SJCRH30 (cell line): Measurements from ENCODE around the gene CMTR1. TPM values are rescaled to one million over a fixed set of nuclear protein-coding genes. Genes with fewer than 3 reads are reported as not detected.

ENCODE experiments used
- DNase-seq, 2 experiments: peaks; one replicate each; pipeline ENCODE4 v3.0.0-alpha.2; 2015 to 2020
- H3K27ac ChIP-seq: fragments of 250-450 bp; sonication (Bioruptor Pico); 2 replicates; pipeline ENCODE4 v1.5.1; 2020; ENCODE audit warnings: mild to moderate bottlenecking, moderate library complexity
- H3K27me3 ChIP-seq: fragments of 250-450 bp; sonication (Bioruptor Pico); 2 replicates; pipeline ENCODE4 v1.5.1; 2020; ENCODE audit warnings: mild to moderate bottlenecking, moderate library complexity
- H3K36me3 ChIP-seq: fragments of 250-450 bp; sonication (Bioruptor Pico); 2 replicates; pipeline ENCODE4 v1.5.1; 2020; ENCODE audit warnings: mild to moderate bottlenecking, moderate library complexity
- H3K4me1 ChIP-seq: fragments of 250-450 bp; sonication (Bioruptor Pico); 2 replicates; pipeline ENCODE4 v1.5.1; 2020; ENCODE audit warnings: mild to moderate bottlenecking, moderate library complexity
- H3K4me3 ChIP-seq: fragments of 250-450 bp; sonication (Bioruptor Pico); 2 replicates; pipeline ENCODE4 v1.5.1; 2020; ENCODE audit warnings: mild to moderate bottlenecking, moderate library complexity
- H3K9me3 ChIP-seq: fragments of 250-450 bp; sonication (Bioruptor Pico); replicated peaks from 2 replicates; pipeline ENCODE4 v1.5.1; 2020; ENCODE audit warnings: mild to moderate bottlenecking, moderate library complexity
- total RNA-seq: library from RNA; depleted of rRNA; stranded (reverse); fragments of >200 nt; shearing (Covaris generic); gene quantifications from 2 replicates; pipeline ENCODE4 v1.2.3, GENCODE V29; 2014; rRNA removed

Gene CMTR1
- total RNA-seq, 1 experiment from 2014 or later: 45.2 TPM

DNA sequence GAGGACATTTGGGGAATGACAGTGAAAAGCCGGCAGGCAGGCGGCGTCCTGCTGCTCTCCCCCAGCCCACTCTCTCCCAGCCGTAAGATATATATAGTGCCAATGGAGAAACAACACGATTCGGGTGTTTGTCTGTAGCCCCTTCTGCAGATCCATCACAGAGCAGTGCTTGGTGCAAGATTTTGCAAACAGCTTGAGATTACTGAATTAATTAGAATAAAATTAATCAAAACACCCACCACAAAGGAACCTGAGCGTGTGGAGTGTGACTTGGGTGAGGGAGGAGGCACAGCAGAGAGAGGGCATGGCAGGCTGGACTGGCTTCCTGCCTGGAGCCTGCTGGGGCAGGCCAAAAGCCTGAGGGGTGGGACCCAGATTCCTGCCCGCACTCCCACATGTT lies 95.5 kb downstream of the CMTR1 start:
- Histone ChIP-seq H3K4me1 (0 out of 2 replicates have a peak, but pooled peaks cover 3% of the 10 kb centered on the region), H3K36me3 (no peaks in the 10 kb centered on the region), H3K27ac (no peak overlapping the region), H3K4me3 (no peak overlapping the region), H3K9me3 (no peaks in the 10 kb centered on the region), H3K27me3 (peaks cover 8% of the 10 kb centered on the region; the same call in 1 of the 2 replicates)
- no peak for DNase-seq

DNA sequence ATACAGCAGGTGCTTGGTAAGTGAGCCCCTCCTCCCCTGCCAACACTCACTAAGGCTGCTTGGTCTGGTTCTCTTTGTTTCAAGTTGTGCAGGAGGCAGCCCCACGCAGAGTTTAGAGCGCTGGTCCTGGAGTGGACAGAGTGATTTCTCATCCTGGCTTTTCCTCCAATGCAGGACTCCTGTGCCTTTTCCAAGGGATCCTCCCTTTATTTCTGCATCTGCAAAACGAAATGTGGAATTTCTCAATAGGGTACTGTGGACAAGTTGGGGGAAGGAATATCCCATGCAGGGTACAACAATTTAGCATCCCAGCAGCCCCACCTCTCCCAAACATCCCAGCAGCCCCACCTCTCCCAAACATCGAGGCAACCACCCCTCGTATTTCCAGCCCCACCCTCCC lies 97.3 kb downstream of the CMTR1 start:
- H3K27me3 ChIP-seq: peaks cover 16% of the 10 kb centered on the region; the same call in 1 of the 2 replicates

DNA sequence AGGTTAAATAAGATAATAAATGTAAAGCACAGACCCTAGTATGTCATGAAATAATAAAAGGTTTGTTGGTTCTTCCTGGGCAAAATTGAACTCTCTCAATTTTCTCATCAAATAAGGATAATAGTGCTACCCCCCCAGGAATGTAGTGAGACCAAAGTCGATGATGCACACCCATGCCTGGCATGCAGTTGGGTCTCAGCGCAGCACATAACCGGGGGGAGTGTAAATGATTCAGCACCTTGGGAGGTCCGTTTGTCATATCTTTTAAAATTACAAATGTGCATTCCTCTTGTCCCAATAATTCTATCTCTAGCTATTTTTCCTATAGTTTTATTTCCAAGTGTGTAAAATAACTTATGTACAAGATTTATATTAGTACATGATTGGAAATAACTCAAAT lies 98.0 kb downstream of the CMTR1 start:
- Histone ChIP-seq H3K36me3 (no peaks in the 10 kb centered on the region), H3K9me3 (no peaks in the 10 kb centered on the region), H3K27ac (no peak overlapping the region), H3K4me3 (no peak overlapping the region), H3K4me1 (0 out of 2 replicates have a peak, but pooled peaks cover 3% of the 10 kb centered on the region), H3K27me3 (peaks cover 20% of the 10 kb centered on the region)
- DNase-seq: no peak

More for the DNA sequence above, 97.3 kb downstream of the CMTR1 start:
- H3K9me3 ChIP-seq: no peaks in the 10 kb centered on the region
- no peak overlapping the region for H3K4me3 ChIP-seq
- H3K36me3 ChIP-seq: no peaks in the 10 kb centered on the region
- no peak for DNase-seq
- 0 out of 2 replicates have a peak, but pooled peaks cover 3% of the 10 kb centered on the region for H3K4me1 ChIP-seq
- no peak overlapping the region for H3K27ac ChIP-seq

Other genes starting within 250 kb of the CMTR1 start
- 11.0 and 11.2 TPM in 2 replicates for gene TBC1D22B, start 175.4 kb upstream of the CMTR1 start, total RNA-seq
- 0.73 TPM in 1 of 2 replicates, not detected in the other for gene TMEM217, start 175.1 kb upstream of the CMTR1 start, total RNA-seq
- 35.8 and 36.1 TPM in 2 replicates for gene RNF8, start 79.2 kb upstream of the CMTR1 start, total RNA-seq
- 29.0 and 34.1 TPM in 2 replicates for gene CCDC167, start 66.7 kb downstream of the CMTR1 start, total RNA-seq